H1 (cell line): ENCODE measurements around the gene KRTCAP2. TPM values are rescaled to one million over a fixed set of nuclear protein-coding genes. Genes with fewer than 3 reads are reported as not detected.
A peak's percentile ranks its signal among the peaks of the same experiment; 100 is the strongest.

Source experiments
- ATF2 ChIP-seq: IDR thresholded peaks from 2 replicates; pipeline ENCODE4 v1.6.1; 2012; ENCODE audit warnings: low read length, inconsistent platforms
- ATF3 ChIP-seq: IDR thresholded peaks from 2 replicates; pipeline ENCODE4 v1.6.1; 2011; ENCODE audit warnings: low read depth, mild to moderate bottlenecking, low read length; ENCODE audit not compliant: insufficient read depth
- BACH1 ChIP-seq: IDR thresholded peaks from 2 replicates; pipeline ENCODE4 v1.6.1; 2012; ENCODE audit warnings: low read length, improper control_type of control experiment
- CBX5 ChIP-seq: fragments of 300-800, 300-1000 bp; sonication (generic); IDR thresholded peaks from 2 replicates; pipeline ENCODE4 v1.7.1; 2016; ENCODE audit warnings: antibody characterized with exemption, low read length, low read depth
- CHD2 ChIP-seq: IDR thresholded peaks from 2 replicates; pipeline ENCODE4 v1.6.1; 2012; ENCODE audit warnings: low read length, improper control_type of control experiment
- CREB1 ChIP-seq: IDR thresholded peaks from 2 replicates; pipeline ENCODE4 v1.6.1; 2012; ENCODE audit warnings: inconsistent platforms
- CTBP2 ChIP-seq: IDR thresholded peaks from 2 replicates; pipeline ENCODE4 v1.7.0; 2011; ENCODE audit warnings: borderline replicate concordance, mild to moderate bottlenecking, moderate library complexity, mixed read lengths, low read length; ENCODE audit not compliant: insufficient read depth, insufficient read length
- CTCF ChIP-seq, 3 experiments: IDR thresholded peaks; 1 replicate in 2 of 3; 2 replicates in 1 of 3; pipeline versions ENCODE4 v1.5.1 to v1.6.1; 2011; ENCODE audit warnings: low read length in 3 of 3, mild to moderate bottlenecking in 3 of 3, inconsistent platforms in 2 of 3, low read depth in 1 of 3, moderate library complexity in 1 of 3; ENCODE audit not compliant: insufficient read depth in 1 of 3; ENCODE audit errors: control extremely low read depth in 1 of 3
- EP300 ChIP-seq, 2 experiments: IDR thresholded peaks; 1 replicate in 1 of 2; 2 replicates in 1 of 2; pipeline ENCODE4 v1.6.1; 2011 to 2012; ENCODE audit warnings: low read depth in 2 of 2, low read length in 2 of 2, mild to moderate bottlenecking in 2 of 2, borderline replicate concordance in 1 of 2, inconsistent platforms in 1 of 2, moderate library complexity in 1 of 2
- HDAC6 ChIP-seq: IDR thresholded peaks from one replicate; pipeline ENCODE4 v1.7.1; 2012; ENCODE audit warnings: low read depth, mild to moderate bottlenecking, inconsistent platforms, low read length, moderate library complexity
- JUND ChIP-seq: IDR thresholded peaks from 2 replicates; pipeline ENCODE4 v1.6.1; 2011; ENCODE audit warnings: mild to moderate bottlenecking, improper control_type of control experiment, low read length
- KDM5A ChIP-seq: fragments of 200-600 bp; IDR thresholded peaks from 2 replicates; pipeline ENCODE4 v1.7.1; 2012; ENCODE audit warnings: mild to moderate bottlenecking, low read length, inconsistent platforms, mixed read lengths
- MAX ChIP-seq: IDR thresholded peaks from 2 replicates; pipeline ENCODE4 v1.6.1; 2012; ENCODE audit warnings: inconsistent platforms
- PHF8 ChIP-seq: fragments of 200-600 bp; sonication (generic); conservative IDR thresholded peaks from 2 replicates; pipeline ENCODE4 v1.7.1; 2012; ENCODE audit warnings: low read depth, mild to moderate bottlenecking, inconsistent platforms, low read length, moderate library complexity
- POLR2AphosphoS5 ChIP-seq: IDR thresholded peaks from 2 replicates; pipeline ENCODE4 v1.6.1; 2011; ENCODE audit warnings: low read depth, low read length
- RAD21 ChIP-seq, 2 experiments: IDR thresholded peaks in 1 of 2; conservative IDR thresholded peaks in 1 of 2; 2 replicates each; pipeline ENCODE4 v1.6.1; 2011; ENCODE audit warnings: low read depth in 2 of 2, low read length in 2 of 2, improper control_type of control experiment in 1 of 2, inconsistent platforms in 1 of 2, mild to moderate bottlenecking in 1 of 2, moderate library complexity in 1 of 2
- RNF2 ChIP-seq: fragments of 200-900, 300-1000 bp; sonication (generic); IDR thresholded peaks from 2 replicates; pipeline ENCODE4 v1.7.1; 2016; ENCODE audit warnings: borderline replicate concordance, low read depth, mild to moderate bottlenecking, antibody characterized with exemption, low read length; ENCODE audit not compliant: poor library complexity, severe bottlenecking; ENCODE audit errors: missing control alignments
- TEAD4 ChIP-seq: IDR thresholded peaks from 2 replicates; pipeline ENCODE4 v1.6.1; 2012; ENCODE audit warnings: low read depth, low read length, inconsistent platforms, mixed read lengths
- YY1 ChIP-seq: IDR thresholded peaks from 2 replicates; pipeline ENCODE4 v1.6.1; 2011; ENCODE audit warnings: low read depth, mild to moderate bottlenecking, low read length
- polyA plus RNA-seq, 7 experiments: library from polyadenylated mRNA; depleted of rRNA in 3 of 7; stranded (reverse) in 5 of 7; unstranded in 2 of 7; fragments of >200 nt in 5 of 7; fragments of 200-250 nt in 2 of 7; gene quantifications; 1 replicate in 5 of 7; 2 replicates in 1 of 7; 4 replicates in 1 of 7; pipeline versions ENCODE4 v1.2.1 to v1.2.3, GENCODE V29; 2011 to 2013; ENCODE audit warnings: missing spikeins in 2 of 7, mixed read lengths in 2 of 7
- total RNA-seq: library from RNA; stranded (reverse); fragmentation: NEBNext Ultra II Directional; extraction: Animal tissue kit (Norgen Biotek cat#: 25700); gene quantifications from 2 replicates; pipeline ENCODE4 v1.2.1, GENCODE V29; 2021

The KRTCAP2 gene
- total and polyA plus RNA-seq, 2 of the 8 experiments (the other 6 are each of a cell fraction or from before 2014, with no cell fraction given) = 146 to 317 TPM

DNA sequence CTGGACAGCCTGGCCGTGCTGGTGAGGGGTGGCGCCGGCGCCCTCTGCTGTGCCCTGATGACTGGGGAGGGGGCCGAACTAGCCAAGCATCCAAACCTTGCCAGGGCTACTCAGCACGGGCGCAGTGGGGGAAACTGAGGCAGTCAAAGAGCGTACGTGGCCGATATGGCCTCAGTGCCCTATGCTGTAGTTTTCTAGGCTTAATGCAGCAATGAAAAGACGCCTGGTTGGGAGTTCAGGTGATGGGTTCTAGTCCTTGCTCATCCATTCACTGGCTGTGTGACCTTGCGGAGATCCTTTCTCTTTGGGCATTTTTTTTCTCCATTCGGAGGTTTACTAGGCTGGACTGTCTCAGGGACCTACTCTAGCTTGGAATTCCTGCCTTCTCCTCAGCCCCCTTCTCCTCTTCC, 36.2 kb upstream of the KRTCAP2 start (continued):
- TF ChIP-seq KDM5A (peak; percentile 95; the same call in 1 of the 2 replicates), ATF3 (no peak), CREB1 (no peak), ATF2 (no peak), JUND (no peak), PHF8 (peak; percentile 79), POLR2AphosphoS5 (peak; percentile 36; the same call in 1 of the 2 replicates), RAD21 (IDR thresholded peaks at IDR 0.05 in 1 of 2, conservative IDR thresholded peaks at IDR 0.05 in 1 of 2; ENCODE audit: low read depth in 2 of 2, low read length in 2 of 2) (peak in 1 of 2 experiments; percentile 3; a peak in 1 of 4 replicates), TEAD4 (no peak), MAX (no peak), CTCF (IDR thresholded peaks at IDR 0.05; ENCODE audit: control extremely low read depth in 1 of 3, insufficient read depth in 1 of 3, low read depth in 1 of 3, low read length in 3 of 3) (peak in 1 of 3 experiments; percentile 1; a peak in 1 of 4 replicates), CTBP2 (no peak), CBX5 (no peak), RNF2 (no peak), BACH1 (no peak), HDAC6 (no peak), EP300 (IDR thresholded peaks at IDR 0.05; ENCODE audit: borderline replicate concordance in 1 of 2, low read depth in 2 of 2, low read length in 2 of 2) (no peak), CHD2 (no peak), YY1 (no peak)
